NCI-H82 treated with DMSO at 0.1 percent for 48 hours (cell line): ENCODE measurements around the gene KRTAP12-4.
"Not testable (repeated sequence)": the region's sequence is repeated elsewhere in the genome, so short reads cannot be mapped to it uniquely, and the experiment has no call there.

Experiments
- DNase-seq: peaks from one replicate; lab custom pipeline; 2025; ENCODE audit not compliant: unreplicated experiment; lab: John Stamatoyannopoulos, UW

The KRTAP12-4 gene

DNA sequence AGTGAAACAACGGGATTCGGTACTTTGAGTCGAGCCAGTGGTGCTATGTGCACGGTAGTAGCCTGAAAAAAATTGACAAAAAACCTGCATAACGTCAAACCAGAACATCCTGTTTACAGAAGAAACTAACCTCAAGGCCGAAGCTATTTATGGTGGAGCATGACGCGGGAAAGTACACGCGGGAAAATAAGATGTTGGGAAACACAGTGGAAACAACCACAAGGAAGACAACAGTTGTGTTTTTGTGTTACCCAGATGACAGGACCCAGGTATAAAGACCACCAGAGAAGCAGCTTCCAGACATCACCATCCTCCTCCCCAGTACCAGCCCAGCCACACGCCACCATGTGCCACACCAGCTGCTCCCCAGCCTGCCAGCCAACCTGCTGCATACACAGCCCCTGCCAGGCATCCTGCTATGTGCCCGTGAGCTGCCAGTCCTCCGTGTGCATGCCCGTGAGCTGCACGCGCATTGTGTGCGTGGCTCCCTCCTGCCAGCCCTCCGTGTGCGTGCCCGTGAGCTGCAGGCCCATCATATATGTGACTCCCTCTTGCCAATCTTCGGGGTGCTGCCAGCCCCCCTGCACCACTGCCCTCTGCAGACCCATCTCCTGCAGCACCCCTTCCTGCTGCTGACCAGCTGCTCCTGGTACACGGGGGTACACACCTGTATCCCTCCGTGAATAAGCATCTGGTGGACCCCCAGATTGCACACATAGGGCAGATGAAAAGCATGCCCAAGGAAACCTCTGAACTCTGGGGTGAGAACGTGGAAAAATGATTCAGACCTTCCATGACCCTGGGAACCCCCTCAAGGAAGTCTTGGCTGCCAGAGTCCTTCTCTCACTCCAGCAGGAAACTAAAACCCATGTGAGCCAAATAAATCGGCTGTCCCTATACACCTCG, 3.4 kb upstream of the KRTAP12-4 start, which contains the start of gene KRTAP12-3:
Gene KRTAP12-3, plus strand, starts transcription at position 298 of the 906 bp plus-strand sequence. Its CDS starts 48 bp downstream, at position 346.
- DNase-seq: no peak

DNA sequence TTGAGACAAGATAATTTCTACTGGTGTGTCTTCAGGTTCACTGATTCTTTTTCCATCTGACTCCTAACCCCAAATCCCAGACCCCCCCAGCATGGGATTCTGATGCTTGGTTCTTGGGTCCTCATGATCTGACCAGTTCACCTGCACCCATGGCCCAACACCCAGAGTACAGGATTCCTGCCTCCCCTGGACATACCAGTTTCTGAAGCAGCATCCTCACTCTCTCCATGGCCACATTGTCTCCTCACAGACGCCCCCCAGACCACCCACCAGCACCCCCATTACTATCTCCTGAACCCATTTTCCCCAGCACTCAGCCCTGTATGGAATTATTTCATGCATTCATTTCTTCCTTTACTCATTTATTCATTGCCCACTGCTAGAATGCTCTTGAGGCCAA, 2.4 kb upstream of the KRTAP12-4 start:
- DNase-seq: no peak

DNA sequence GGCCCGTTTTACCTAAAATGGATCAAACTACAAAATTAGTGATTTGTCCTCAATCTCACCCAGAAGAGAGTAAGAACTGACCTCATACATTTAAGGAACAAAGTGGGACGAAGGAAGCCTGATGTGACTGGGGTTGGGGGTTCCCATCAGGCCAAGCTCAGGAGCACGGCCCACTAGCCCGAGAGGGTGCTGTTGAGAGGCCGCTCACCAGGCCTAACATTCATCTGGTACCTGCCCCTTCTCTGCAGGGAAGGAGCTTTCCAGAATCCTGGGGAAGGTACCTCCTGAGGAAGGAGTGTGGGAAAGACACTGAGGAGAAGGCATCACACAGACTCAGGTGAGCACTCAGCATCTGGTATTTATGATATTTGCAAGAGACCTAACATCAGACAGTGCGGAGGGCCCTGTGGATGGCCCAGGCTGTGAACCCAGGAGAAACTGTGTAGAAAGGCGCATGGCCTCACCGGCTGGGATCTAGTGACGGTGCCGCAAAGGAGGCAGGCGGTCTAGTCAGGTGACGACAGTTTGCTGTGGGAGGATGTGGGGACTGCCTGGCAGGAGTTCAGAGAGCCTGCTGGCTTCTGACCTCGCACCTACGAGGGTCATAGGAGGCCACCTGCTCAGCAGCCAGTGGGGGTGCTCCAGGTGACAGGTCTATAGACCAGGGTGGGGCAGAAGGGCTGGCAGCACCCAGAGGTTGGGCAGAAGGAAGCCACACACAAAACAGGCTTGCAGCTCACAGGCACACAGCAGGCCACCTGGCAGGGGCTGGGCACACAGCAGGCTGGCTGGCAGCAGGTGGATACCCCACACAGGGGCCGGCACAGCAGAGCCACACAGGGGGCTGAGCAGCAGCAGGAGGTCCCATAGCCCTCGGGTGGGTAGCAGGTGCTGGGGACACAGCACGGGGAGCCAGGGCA, 543 bp downstream of the KRTAP12-4 start:
- DNase-seq: no peak

DNA sequence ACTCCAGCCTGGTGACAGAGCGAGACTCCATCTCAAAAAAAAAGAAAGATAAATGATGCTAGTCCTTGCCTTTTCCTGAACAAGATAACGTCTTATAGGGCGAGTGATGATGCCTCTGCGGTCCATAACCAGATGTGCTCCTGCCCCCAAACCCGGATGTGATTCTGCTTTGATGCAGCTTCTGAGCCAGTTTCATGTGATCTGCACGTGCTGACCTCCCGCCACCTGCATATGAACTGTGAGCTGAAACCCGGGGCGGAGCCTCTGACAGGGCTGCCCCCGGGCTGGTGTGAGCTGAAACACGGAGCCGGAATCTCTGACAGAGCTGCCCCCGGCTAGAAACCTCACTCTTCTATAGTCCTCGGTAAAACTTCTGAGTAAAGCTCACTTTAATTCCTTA, 1.3 kb downstream of the KRTAP12-4 start:
- DNase-seq: no peak

DNA sequence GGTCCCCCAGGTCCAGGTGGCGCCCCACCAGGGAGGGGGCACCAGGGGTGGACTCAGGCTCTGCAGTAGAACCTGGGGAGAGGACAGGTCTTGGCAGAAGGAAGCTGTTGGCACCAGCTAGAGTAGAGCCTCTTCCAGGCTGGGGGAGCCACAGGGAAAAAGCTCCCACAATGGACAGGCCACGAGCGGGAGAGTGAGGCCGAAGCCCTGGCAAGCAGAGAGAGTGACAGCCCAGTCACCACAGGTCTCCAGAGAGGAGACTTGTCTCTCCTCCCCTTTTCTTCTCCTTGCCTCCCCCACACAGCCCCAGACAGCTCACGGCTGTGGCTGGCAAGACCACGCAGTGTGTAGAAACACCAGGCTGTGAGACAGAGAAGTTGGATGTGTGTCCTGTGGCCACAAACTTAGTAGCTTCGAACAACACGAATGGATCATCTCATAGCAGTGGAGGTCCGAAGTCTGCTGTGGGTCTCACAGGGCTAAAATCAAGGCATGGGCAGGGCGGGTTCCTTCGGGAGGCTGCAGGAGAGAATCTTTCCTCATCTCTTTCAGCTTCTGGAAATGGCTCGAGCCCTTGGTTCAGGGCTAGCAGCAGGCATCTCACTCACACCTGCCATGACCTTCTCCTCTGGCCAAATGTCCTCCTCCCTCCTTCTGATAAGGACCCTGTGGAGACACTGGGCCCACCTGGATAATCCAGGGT, 3.3 kb downstream of the KRTAP12-4 start:
- no peak for DNase-seq

DNA sequence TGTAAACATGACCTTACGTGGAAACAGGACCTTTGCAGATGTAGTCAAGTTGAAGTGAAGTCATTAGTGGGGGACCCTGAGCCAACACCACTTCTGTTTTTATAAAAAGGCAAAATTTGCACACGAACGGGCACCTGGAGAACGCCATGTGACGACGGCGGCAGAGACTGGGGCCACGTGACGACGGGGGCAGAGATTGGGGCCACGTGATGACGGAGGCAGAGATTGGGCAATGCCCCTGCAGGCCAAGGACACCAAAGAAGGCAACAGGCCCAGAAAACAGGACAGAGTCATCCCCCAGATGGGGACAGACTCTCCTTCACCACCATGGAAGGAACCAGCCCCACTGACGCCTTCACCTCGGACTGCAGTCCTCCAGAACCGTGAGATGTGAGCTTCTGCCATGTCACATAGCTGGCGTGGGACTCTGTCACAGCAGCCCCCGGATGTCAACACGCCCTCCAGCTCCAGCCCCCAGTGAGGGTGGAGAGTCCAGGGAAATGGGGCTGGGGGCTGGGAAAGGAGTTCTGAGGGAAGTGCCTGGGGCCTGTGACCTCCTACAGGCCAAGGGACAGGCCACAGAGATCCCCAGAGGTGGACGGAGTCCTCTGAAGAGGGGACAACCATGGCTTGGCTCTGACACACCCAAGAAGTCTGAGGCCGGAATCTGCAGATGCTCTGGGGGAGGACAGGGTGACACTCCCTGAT, 4.0 kb downstream of the KRTAP12-4 start:
- no peak for DNase-seq

DNA sequence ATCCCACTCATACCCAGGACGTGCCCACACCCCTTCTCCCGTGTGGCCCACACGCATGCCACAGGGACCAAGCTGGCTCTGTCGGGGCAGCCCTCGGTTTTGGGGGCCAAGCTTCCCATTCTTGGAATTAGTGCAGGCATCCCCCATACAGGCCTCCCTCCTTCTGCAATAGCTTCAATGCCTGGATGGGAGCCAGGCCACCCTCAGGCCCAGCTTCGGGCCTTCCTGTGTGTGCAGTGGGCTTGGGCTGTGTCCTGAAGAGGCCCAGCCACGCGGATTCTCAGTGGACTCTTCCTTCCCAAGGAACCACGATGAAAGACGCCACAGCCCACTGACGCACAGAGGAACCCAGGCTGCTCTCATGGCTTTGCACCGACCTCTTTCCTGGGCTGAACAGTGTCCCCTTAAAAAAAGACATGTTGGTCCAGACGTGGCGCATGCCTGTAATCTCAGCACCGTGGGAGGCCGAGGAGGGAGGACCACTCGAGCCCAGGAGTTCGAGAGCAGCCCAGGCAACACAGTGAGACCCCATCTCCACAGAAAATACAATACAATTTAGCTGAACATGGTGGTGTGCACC, 4.8 kb downstream of the KRTAP12-4 start:
- no peak for DNase-seq

DNA sequence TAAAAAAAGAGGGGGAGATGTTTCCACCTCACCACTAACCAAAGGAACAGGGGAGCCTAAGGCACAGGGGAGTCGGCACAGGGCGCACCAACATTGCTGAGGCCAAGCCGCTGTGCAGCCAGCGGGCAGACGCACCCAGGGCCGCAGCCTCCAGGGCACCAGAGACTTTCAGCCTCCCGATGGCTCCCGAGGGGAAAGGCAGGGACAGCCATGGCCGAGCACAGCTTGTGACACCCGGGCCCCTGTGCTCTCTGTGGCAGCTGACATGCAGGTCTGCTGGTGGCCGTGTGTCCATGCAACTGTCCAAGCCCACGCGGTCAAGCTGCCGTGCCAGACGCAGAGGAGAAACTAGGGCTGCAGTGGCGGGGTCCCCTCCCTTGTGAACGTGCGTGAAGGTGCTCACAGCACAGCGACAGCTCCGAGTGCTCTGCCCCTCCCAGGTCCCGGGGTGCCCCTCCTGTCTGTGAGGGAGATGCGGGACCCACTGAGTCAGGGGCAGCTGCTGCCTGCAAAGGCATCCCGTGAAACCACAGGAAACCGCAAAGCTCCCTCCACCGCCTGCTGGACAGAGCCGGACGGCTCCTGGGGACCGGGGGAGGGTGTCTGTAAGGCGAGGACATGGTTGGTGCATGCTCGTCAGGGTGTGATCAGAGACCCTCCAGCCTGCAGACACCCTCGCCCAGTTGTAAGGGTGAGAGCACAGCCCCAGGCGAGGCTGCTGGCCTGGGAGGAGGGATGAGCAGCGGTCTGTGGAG, 5.7 kb downstream of the KRTAP12-4 start:
- DNase-seq: no peak

DNA sequence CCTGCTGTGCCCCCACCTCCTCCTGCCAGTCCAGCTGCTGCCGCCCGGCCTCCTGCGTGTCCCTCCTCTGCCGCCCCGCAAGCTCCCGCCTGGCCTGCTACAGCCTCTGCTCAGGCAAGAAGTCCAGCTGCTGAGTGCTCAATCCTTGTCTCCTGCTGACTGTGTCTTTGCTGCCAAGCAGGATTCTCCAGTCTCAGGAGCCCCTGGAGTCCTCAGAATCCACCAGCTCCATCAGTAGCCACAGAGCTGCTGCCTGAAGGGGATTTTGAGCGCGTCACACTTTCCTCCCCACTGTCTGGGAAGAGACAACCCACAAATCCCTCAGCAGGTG, 7.3 kb downstream of the KRTAP12-4 start:
- DNase-seq: no peak

DNA sequence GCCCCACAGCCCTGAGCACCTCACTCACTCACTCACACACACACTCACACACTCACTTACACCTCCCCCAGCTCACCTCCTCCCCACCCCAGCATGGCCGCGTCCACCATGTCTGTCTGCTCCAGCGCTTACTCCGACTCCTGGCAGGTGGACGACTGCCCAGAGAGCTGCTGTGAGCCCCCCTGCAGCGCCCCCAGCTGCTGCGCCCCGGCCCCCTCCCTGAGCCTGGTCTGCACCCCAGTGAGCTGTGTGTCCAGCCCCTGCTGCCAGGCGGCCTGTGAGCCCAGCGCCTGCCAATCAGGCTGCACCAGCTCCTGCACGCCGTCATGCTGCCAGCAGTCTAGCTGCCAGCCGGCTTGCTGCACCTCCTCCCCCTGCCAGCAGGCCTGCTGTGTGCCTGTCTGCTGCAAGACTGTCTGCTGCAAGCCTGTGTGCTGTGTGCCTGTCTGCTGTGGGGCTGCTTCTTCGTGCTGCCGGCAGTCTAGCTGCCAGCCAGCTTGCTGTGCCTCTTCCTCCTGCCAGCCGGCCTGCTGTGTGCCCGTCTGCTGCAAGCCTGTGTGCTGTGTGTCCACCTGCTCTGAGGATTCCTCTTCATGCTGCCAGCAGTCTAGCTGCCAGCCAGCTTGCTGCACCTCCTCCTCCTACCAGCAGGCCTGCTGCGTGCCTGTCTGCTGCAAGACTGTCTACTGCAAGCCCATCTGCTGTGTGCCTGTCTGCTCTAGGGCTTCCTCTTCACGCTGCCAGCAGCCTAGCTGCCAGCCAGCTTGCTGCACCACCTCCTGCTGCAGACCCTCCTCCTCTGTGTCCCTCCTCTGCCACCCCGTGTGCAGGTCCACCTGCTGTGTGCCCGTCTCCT, 7.9 kb downstream of the KRTAP12-4 start, which contains the start of gene KRTAP10-11:
Gene KRTAP10-11, plus strand, starts transcription at position 49 of the 856 bp plus-strand sequence. Its CDS starts 45 bp downstream, at position 94.
- DNase-seq: not testable (repeated sequence)

DNA sequence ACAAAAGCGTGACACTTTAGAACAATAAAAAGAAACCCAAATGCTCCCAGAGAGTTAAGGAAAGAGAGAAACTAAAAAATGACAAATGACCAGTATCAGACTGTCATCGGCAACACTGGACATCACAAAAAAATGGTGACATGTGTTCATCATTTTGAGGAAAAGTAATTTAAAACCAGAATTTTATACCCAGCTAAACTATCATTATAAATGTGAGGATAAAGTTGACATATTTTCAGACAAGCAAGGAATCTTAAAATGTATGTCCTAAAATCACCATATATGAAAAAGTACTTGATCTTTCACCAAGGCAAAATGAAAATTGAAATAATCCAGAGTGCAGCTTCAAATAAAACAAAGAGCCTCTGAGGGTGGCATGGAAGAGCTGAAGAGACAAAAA, 9.6 kb downstream of the KRTAP12-4 start:
- DNase-seq: no peak

DNA sequence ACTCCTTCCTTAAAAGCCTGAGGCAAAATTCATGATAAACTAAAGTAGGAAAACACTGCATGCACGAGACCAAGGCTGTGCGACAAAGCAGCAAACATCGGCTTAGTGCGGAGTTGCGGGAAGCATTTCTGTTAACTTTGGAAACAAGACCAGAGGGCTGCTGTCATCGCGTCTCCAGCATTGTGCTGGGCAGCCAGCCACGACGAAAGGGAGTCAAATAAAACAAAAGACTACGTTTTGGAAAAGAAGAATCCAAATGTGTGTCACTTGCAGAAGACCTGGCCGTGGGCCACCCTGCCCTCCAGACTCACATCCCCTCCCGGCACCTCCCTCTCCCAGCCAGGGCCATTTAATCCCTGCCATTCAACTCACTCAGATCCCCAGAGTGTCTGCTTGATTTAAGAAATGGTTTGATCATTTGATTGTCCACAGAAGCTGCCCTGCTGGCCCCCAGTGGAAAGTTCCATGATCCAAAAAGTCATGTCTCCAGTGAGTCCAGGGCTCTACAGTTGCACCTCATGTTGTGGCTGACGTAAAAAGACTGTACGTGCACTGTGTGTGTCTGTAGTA, 10.6 kb downstream of the KRTAP12-4 start:
- DNase-seq: no peak

DNA sequence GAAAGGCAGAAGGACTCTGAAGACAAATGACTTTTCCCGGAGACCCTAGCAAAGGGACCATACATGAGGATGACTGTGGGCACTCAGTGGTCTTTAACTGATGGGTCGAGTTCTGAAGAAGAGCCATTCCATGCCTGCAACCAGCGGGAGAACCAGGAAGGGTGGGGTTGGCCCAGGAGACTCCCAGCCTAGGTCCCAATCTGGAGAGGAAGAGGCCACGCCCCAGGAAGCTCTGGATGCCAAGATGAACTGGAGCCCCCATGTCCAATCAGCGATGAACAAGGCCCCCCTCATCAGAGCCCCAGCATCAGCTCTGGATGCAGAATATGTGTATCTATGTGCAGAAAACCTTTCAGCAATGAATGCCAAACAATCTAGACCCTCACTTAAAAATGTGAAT, 13.7 kb downstream of the KRTAP12-4 start:
- DNase-seq: no peak

DNA sequence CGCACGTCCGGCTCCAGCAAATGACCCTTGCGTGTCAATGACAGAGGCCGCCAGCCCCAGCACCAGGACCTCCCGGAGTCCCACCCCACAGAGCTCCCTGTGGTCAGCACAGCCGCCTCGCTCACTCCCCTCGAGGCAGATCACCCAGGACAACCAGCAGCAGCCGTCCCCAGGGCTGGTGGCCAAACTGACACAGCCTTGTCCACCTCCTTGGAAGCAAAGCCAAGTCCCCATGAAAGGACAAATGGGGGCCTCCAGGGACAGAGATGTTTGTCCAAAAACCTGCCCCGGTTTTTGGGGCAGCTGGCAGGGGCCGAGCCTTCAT, 15.2 kb downstream of the KRTAP12-4 start:
- DNase-seq: no peak

DNA sequence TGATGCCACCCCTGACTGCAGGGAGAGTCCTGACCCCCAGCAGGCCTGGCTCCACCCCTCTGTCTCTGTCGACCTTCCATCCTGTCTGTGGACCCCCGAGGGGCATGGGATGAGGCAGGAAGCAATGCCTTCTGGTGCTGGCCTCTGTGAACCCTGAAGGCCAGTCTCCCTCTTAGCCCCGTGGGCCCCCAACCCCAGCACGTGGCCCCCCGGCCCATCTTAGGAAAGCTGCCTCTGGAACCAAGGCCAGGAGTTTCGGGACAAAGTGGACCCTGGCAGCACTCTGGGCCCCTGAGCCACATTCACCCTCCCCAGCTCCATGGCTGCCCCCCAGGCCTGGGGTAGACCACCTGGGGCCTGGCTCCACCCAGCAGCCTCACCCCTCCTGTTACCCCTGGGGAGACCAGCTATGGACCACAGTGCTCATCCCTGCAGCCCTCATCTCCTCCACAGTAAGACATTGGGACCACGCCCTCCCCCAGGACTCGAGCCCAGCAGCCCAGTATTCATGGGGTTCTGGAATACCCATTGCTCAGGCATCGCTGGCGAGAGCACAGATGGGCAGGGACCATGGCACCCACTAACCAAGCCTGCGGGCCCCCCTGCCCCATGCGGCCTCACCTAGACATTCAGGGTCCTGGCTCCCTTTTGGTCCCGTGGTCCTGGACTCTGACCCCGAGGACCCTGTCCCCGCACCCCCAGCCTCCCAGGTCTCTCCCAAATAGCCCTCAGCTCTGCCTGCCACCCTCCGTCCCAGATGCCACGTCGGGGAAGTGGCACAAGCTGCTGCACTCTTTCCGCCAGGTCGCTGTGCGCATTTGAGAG, 15.7 kb downstream of the KRTAP12-4 start:
- DNase-seq: not testable (repeated sequence)

DNA sequence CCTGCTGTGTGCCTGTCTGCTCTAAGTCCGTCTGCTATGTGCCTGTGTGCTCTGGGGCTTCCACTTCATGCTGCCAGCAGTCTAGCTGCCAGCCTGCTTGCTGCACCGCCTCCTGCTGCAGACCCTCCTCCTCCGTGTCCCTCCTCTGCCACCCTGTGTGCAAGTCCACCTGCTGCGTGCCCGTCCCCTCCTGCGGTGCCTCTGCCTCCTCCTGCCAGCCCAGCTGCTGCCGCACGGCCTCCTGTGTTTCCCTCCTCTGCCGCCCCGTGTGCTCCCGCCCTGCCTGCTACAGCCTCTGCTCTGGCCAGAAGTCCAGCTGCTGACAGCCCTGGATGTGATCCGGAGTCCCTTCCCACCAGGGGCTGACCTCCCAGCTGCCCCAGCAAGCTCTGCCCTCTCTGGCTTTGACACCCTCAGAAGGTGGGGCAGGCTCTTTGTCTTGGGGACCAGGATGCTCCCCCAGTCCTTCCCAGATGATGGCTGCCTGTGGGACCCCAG, 16.6 kb downstream of the KRTAP12-4 start:
- DNase-seq: not testable (repeated sequence)
